NCI-H2171 treated with DMSO at 0.1 percent for 48 hours (cell line): ENCODE results near the gene CBLB.
A peak's percentile ranks its signal among the peaks of the same experiment; 100 is the strongest.

Source experiments
- DNase-seq: peaks from one replicate; lab custom pipeline; 2025; lab: John Stamatoyannopoulos, UW

Gene CBLB

GRCh38 chr3:105616374-105617121 is 252.3 kb downstream of the CBLB start:
- no peak for DNase-seq

- DNase-seq, result no peak
Observed at GRCh38 chr3:105615814-105616213, 253.0 kb downstream of the CBLB start.

GRCh38 chr3:105614288-105615030 is 254.4 kb downstream of the CBLB start:
- DNase-seq, result no peak

GRCh38 chr3:105613120-105613519 is 255.7 kb downstream of the CBLB start:
- DNase-seq, result no peak

- peak; percentile 12 for DNase-seq
Observed at GRCh38 chr3:105611304-105612192, 257.3 kb downstream of the CBLB start.

- DNase-seq, result peak; percentile 76
Observed at GRCh38 chr3:105610473-105610872, 258.3 kb downstream of the CBLB start.

- no peak for DNase-seq
Observed at GRCh38 chr3:105608623-105609022, 260.2 kb downstream of the CBLB start.

GRCh38 chr3:105606016-105606415 is 262.8 kb downstream of the CBLB start:
- no peak for DNase-seq
